Measurements from ENCODE around the gene RNGTT. TPM values are rescaled to one million over a fixed set of nuclear protein-coding genes. Genes with fewer than 3 reads are reported as not detected.

The RNGTT gene
- total RNA-seq: 22.9 and 38.0 TPM in 2 replicates

DNA sequence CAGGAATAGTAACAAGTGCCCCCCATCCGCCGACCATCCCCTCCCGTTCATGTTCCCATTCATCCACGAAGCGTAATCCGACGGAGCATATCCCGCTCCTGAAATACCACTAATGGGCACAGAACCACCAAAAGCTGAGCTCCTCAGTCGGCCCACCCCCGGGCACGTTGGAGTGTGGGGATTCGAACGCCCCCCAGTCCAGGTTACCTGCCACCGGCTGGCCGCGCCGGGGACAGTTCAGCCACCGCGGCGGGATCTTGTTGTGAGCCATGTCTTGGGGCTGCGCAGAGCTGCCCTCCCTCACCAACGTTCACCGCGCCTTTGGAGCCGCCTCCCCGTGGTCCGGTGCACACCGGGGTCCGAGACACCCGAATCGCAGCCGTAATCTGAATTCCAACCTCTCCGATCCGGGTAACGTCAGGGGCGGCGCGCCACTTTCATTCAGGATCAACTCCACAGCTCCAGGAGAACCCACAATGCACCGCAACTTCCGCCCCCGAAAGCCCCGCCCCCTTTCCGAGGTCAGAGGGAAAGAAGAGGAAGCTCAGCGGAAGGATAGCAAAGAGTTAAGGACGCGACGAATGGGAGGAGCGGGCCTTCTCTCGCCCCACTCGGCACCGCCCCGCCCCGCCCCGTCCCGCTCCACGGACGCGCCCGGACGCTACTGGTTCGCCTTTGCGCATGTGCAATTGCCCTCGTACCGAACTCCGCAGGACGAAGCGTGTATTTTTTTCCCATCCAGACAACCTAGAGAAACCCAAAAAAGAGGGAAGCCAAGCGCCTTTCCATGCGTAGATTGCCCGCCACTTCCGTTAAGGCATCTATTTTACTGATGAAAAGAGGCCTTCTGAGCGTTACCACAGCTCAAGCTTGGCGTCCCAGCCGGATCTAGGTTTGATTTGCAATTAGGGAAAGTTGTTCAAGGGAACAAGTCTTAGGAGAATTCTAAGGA is at the start of gene RNGTT:
TSS of gene RNGTT (minus strand) at position 480 of the 952 bp plus-strand sequence. CDS start at position 271, 209 bp downstream.
- H3K4me3 ChIP-seq (ENCODE audit: low read depth, low read length): peak within 1 kb of the TSS; percentile 99
- TF ChIP-seq, protein P1, sequence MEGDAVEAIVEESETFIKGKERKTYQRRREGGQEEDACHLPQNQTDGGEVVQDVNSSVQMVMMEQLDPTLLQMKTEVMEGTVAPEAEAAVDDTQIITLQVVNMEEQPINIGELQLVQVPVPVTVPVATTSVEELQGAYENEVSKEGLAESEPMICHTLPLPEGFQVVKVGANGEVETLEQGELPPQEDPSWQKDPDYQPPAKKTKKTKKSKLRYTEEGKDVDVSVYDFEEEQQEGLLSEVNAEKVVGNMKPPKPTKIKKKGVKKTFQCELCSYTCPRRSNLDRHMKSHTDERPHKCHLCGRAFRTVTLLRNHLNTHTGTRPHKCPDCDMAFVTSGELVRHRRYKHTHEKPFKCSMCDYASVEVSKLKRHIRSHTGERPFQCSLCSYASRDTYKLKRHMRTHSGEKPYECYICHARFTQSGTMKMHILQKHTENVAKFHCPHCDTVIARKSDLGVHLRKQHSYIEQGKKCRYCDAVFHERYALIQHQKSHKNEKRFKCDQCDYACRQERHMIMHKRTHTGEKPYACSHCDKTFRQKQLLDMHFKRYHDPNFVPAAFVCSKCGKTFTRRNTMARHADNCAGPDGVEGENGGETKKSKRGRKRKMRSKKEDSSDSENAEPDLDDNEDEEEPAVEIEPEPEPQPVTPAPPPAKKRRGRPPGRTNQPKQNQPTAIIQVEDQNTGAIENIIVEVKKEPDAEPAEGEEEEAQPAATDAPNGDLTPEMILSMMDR (IDR thresholded peaks at IDR 0.05; ENCODE audit: insufficient read depth, low read depth, low read length): no peak
- peak; percentile 97 for DNase-seq (ENCODE audit: low read depth)

DNA sequence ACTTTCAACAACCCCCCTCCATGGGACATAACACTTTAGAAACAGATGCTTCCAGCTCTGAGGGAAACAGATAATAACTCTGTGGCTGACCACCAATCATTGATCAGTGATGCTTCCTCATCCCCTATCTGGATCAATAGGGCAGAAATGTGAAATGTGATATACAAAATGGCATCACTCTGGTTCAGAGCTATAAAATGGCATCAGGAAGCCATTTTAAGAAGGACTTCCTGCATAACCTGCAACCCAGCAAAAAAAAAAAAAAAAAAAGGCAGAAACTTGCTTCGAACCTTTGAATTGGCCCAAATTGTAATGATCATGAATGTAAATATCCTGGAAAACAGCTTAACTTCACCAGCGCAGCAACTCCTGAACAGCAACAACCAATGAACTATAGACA is 48.0 kb upstream of the RNGTT start:
- no peak overlapping the region for H3K4me3 ChIP-seq (ENCODE audit: low read depth, low read length)
- TF ChIP-seq, protein P1 (IDR thresholded peaks at IDR 0.05; ENCODE audit: insufficient read depth, low read depth, low read length): no peak
- DNase-seq (ENCODE audit: low read depth): no peak

DNA sequence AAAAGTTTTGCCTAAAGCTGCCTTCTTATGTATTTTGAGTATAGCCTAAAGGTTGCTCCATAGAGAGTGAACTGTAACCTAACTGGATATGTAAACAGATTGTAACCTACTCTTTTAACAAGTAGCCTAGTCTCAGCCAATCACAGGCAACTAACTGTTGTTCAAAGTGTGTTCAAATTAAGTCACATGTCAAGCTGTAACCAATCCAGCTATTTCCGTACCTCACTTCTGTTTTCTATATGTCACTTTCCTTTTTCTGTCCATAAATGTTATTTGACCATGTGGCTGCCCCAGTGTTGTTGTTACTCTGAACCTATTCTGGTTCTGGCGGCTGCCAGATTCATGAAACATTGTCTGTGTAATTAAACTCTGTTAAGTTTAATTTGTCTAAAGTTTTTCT is 47.4 kb upstream of the RNGTT start:
- H3K4me3 ChIP-seq (ENCODE audit: low read depth, low read length): no peak overlapping the region
- TF ChIP-seq, protein P1 (IDR thresholded peaks at IDR 0.05; ENCODE audit: insufficient read depth, low read depth, low read length): no peak
- DNase-seq (ENCODE audit: low read depth): no peak

DNA sequence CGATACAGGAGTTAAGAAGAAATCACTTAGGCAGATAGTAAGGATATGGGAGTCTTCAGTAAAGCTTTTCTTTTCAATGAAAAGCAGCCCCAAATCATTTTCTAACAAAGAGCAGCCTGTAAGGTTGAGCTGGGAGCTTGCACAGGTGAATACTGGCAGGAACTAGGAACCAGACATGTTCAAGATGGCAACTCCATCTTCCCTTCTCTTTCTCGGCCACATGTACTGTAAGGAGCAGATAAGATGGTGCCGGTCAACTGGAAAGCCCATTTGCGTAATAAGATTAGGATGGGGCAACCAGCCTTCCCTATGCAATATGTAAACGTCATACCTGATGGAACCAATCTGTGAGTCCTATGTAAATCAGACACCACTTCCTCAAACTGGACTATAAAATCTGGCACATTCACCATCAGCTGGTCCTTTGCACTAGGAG is 46.2 kb upstream of the RNGTT start:
- TF ChIP-seq, protein P1 (IDR thresholded peaks at IDR 0.05; ENCODE audit: insufficient read depth, low read depth, low read length): no peak
- H3K4me3 ChIP-seq (ENCODE audit: low read depth, low read length): no peak overlapping the region
- no peak for DNase-seq (ENCODE audit: low read depth)

DNA sequence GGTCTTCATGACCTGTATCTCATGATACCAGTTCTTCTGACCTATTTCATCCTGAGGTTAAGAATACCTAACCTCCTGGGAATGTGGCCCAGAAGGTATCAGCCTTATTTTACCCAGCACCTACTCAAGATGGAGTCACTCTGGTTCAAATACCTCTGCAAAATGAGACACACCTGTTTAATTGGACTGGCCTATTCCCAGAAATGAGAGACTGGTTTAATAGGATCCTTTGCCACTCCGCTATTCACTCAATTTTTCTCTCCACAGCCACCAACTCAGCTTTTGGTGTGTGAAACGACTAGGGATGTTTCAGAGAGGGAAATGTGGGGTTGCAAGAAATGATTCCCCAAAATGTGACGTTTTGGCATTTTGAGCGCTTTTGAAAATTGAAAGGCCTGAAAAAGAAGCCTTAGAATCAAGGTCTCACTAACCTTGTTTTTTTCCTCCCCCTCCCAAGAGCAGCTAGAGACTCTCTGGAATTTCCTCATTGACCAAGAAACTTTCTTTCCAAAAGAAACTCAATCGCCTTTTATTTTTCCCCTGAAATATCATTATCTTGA is 45.5 kb upstream of the RNGTT start:
- H3K4me3 ChIP-seq (ENCODE audit: low read depth, low read length): no peak overlapping the region
- TF ChIP-seq, protein P1 (IDR thresholded peaks at IDR 0.05; ENCODE audit: insufficient read depth, low read depth, low read length): no peak
- DNase-seq (ENCODE audit: low read depth): no peak

DNA sequence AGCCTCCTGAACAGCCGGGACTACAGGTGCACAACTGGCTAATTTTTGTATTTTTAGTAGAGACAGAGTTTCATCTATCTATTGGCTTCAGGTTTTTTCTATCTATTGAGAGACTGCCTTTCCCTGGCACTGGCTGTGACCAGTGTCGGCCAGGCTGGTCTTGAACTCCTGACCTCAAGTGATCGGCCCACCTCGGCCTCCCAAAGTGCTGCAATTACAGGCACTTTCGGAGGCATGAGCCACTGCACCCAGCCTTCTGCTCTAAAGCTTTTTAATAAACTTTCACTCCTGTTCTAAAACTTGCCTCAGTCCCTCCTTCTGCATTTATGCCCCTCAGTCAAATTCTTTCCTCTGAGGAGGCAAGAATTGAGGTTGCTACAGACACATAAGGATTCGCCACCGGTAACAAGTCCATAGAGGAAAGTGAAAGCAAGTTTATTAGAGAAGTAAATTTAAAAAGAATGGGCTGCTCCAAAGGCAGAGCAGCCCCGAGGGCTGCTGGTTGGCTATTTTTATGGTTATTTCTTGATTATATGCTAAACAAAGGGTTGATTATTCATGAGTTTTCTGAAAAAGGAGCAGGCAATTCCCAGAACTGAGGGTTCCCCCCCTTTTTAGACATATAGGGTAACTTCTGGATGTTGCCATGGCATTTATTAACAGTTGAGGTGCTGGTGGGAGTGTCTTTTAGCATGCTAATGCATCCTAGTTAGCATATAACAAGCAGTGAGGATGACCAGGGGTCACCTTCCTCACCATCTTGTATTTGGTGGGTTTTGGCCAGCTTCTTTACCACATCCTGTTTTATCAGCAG is 44.8 kb upstream of the RNGTT start:
- H3K4me3 ChIP-seq (ENCODE audit: low read depth, low read length): no peak overlapping the region

More for the DNA sequence above, 44.8 kb upstream of the RNGTT start:
- DNase-seq (ENCODE audit: low read depth): peak; percentile 11
- TF ChIP-seq, protein P1 (IDR thresholded peaks at IDR 0.05; ENCODE audit: insufficient read depth, low read depth, low read length): no peak
